HEK293 (cell line): ENCODE data around the gene PLAGL1.

Experiments used
- AEBP2 ChIP-seq: fragments of 450-650 bp; formaldehyde crosslinking; IDR thresholded peaks from 2 replicates; pipeline ENCODE4 v1.5.1; 2016; ENCODE audit warnings: missing biosample characterization, missing genetic modification characterization, borderline replicate concordance
- CTCF ChIP-seq: fragments of 450-650 bp; formaldehyde crosslinking; IDR thresholded peaks from 2 replicates; pipeline ENCODE4 v1.5.1; 2016; ENCODE audit warnings: missing biosample characterization, missing genetic modification characterization
- HOXC10 ChIP-seq: sonication (generic); formaldehyde crosslinking; IDR thresholded peaks from 2 replicates; pipeline ENCODE4 v1.8.1; 2023; ENCODE audit warnings: mild to moderate bottlenecking, missing genetic modification reagents
- MZF1 ChIP-seq: fragments of 450-650 bp; formaldehyde crosslinking; IDR thresholded peaks from 2 replicates; pipeline ENCODE4 v1.5.1; 2017; ENCODE audit warnings: missing biosample characterization, missing genetic modification characterization, borderline replicate concordance
- REPIN1 ChIP-seq: fragments of 450-650 bp; formaldehyde crosslinking; IDR thresholded peaks from 2 replicates; pipeline ENCODE4 v1.5.1; 2017; ENCODE audit warnings: missing biosample characterization, missing genetic modification characterization, low read depth
- ZNF133 ChIP-seq: fragments of 450-650 bp; formaldehyde crosslinking; IDR thresholded peaks from 2 replicates; pipeline ENCODE4 v1.5.1; 2016; ENCODE audit warnings: missing biosample characterization, missing genetic modification characterization
- ZNF157 ChIP-seq: fragments of 450-650 bp; formaldehyde crosslinking; IDR thresholded peaks from 2 replicates; pipeline ENCODE4 v1.5.1; 2016; ENCODE audit warnings: missing biosample characterization, missing genetic modification characterization
- ZNF2 ChIP-seq: fragments of 450-650 bp; formaldehyde crosslinking; IDR thresholded peaks from 2 replicates; pipeline ENCODE4 v1.5.1; 2016; ENCODE audit warnings: missing biosample characterization, missing genetic modification characterization
- ZNF214 ChIP-seq: fragments of 450-650 bp; formaldehyde crosslinking; IDR thresholded peaks from 2 replicates; pipeline ENCODE4 v1.5.1; 2017; ENCODE audit warnings: missing biosample characterization, mild to moderate bottlenecking, missing genetic modification characterization, borderline replicate concordance
- ZNF266 ChIP-seq: fragments of 450-650 bp; formaldehyde crosslinking; IDR thresholded peaks from 2 replicates; pipeline ENCODE4 v1.5.1; 2016; ENCODE audit warnings: missing biosample characterization, missing genetic modification characterization, low read depth
- ZNF391 ChIP-seq: fragments of 450-650 bp; formaldehyde crosslinking; IDR thresholded peaks from 2 replicates; pipeline ENCODE4 v1.5.1; 2016; ENCODE audit warnings: low read depth, missing biosample characterization, missing genetic modification characterization, borderline replicate concordance
- ZSCAN30 ChIP-seq: fragments of 450-650 bp; IDR thresholded peaks from 2 replicates; pipeline ENCODE4 v1.5.1; 2018; ENCODE audit warnings: missing biosample characterization, mild to moderate bottlenecking, missing genetic modification characterization, moderate library complexity

- TF ChIP-seq CTCF (tag by site-specific recombination), result no peak
- no peak for TF ChIP-seq MZF1 (tag by site-specific recombination)
- no peak for TF ChIP-seq ZNF391 (tag by site-specific recombination)
- no peak for TF ChIP-seq ZNF157
- no peak for TF ChIP-seq ZNF214 (tag by site-specific recombination)
- no peak for TF ChIP-seq REPIN1 (tag by site-specific recombination)
- TF ChIP-seq HOXC10 (CRISPR knock-in tag), result no peak
- no peak for TF ChIP-seq ZNF133
- no peak for TF ChIP-seq ZNF266 (tag by site-specific recombination)
- no peak for TF ChIP-seq ZNF2 (tag by site-specific recombination)
- TF ChIP-seq AEBP2 (tag by site-specific recombination), result no peak
- TF ChIP-seq ZSCAN30 (tag by site-specific recombination), result no peak
Measured at GRCh38 chr6:143969077-143969476, 39.0 kb downstream of the PLAGL1 start.
